HG03095 (cell line): ENCODE data around the gene DAB1.

ENCODE experiments used
- ATAC-seq: cut with Tn5 transposase; IDR thresholded peaks from one replicate; pipeline ENCODE4 v1.9.1; 2021; ENCODE audit warnings: moderate library complexity; ENCODE audit not compliant: unreplicated experiment

The DAB1 gene

DNA sequence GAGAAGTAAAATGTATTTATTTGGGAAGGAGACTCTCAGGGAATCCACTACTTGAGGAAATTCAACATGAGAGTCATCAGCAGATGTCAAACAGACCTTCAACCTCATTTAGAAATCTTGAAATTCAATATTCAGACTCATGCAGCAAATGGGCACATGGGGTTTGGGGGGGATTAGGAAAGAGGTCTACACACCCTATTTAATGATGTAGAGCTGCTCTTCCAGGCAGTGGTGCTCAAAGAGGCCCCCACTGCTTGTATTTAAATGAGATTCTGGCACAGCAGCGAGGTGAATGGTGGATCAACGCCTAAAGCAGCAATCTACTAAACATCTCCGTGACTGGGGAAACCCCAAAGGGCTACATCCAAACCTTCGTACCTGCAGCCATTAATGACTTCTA is 244.9 kb downstream of the DAB1 start:
- no peak for ATAC-seq

GRCh38 chr1:57175506-57175905 is 248.4 kb downstream of the DAB1 start:
- no peak for ATAC-seq

DNA sequence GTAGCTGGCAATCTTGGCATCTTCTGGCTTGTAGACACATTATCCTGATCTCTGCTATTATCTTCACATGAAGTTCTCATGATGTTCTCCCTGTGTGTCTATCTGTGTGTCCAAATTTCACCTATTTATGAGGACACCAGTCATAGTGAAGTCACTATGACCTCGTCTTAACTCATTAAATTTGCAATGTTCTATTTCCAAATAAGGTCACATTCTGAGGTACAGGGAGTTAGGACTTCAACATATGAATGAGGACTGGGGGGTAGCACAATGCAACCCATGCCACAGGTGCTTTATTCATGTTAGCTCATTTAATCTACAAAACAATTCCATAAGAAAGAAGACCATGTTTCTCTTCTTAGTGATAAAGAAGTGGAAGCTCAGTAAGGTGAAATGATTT is 251.8 kb downstream of the DAB1 start:
- ATAC-seq, result no peak

DNA sequence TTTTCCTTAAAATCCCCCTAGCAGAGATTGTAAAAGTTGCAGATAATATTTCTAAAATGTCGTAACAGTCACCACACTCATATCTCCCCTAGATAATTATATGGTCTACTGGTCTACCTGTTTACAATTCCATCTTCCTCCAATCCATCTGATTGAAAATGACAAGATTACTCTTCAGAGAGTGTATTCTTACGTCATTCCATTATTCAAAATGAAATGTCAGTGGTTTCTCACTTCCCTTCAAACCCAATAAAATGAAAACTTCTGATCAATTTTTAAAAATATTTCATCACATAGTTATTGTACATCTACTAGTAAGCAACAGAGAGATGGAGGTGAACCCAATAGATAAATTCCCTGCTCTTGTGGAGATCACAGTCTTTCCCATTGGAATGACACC is 255.9 kb downstream of the DAB1 start:
- ATAC-seq, result no peak

DNA sequence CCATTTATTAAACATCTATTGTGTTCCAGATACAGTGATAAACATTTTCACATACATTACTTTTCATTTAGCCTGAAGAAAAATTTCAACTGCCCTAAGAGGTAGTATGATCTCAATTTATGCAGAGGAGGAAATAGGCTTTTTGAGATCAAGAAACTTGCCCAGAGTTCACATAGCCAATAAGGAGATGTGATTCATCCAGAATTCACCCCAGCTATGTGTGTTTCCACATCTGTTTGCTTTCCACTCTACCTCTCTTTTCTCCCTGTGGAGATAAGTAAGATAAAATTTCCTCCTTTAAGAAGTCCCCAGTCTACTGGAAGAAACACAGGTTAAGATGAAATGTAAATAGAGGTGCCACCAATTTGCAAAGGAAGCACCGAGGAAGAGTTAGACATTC is 258.3 kb downstream of the DAB1 start:
- no peak for ATAC-seq

GRCh38 chr1:57164584-57164983 is 259.3 kb downstream of the DAB1 start:
- ATAC-seq, result no peak

DNA sequence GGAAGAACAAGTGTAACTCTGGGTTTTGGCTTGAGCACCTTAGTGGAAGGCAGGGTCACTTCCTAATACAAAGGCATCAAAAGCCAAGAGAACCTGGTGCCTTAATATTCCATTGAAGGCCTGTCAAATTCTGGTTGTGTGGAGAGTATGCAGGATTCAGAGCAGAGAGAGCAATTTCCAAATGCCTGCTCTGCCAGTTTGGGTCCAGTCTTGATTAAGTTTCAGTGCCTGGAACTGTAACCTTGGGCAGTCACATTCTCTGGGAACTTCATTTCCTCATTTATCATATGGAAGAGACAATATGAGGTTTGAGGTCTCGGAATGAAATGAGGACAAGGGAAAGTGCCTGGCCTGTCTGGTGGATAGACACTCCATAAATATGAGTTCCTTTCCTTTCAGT is 260.1 kb downstream of the DAB1 start:
- no peak for ATAC-seq

DNA sequence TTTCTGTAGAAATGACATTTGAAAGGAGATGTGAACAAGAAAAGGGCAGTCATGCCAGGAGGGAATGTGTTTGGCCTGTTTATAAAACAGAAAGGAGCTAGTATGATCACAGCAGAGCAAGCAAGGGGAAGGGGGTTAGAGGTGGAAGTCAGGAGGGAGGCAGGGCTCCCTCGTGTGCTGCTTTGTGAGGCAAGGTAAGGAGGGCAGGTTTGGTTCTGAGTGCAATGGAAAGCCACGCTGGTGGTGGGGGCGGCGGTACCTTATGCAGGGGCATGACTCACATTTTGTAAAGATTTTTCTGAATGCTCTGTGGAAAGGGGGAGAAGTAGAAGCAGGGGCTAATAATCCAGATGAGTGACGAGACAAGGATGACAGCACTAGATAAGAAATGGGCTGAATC is 260.5 kb downstream of the DAB1 start:
- no peak for ATAC-seq

DNA sequence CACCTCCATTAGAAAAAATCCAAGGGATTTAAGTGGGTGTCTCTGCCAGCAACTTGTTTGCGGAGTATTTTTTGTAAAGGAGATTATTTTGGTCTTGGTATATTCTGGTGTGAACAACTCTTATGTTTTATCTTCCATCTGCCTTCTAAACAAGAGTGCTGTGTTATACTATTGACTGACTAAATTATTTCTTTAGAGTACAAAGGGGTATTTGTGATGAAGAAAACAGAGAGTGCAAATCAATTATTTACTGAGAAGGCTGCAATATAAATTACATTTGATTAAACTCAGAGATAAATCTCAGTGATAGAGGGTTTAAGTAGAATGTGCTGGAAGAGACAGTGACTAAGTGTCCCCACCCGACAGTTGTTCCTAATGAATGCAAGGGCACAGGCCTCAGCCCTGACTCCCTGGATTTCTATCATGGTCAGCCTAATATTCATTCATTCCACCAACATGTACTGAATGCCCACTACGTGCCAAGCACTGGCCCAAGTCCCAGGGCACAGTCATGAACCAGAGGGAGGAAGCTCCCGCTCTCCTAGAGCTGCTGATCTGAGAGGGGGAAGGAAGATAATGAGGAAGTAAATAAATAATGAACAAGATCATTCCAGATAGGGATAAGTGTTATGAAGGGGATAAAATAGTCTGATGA is 261.1 kb downstream of the DAB1 start:
- no peak for ATAC-seq

DNA sequence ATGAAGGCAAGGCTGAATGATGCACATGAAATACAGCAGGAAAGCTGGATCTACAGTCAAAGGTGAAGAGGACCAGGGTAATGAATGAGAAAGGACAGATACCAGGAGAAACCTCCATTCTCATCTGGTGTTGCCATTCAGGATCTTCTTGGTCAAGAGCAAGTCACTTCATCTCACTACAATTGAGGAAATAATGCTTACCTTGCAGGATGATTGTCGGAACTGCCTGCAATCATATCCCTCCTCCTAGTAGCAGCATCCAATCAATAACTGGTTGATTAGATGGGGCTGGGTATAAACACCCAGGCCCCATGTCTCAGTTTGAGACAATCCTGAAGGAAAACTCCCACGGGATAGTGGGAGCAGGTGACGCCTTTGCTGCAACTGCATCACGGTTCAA is 263.3 kb downstream of the DAB1 start:
- ATAC-seq, result no peak

DNA sequence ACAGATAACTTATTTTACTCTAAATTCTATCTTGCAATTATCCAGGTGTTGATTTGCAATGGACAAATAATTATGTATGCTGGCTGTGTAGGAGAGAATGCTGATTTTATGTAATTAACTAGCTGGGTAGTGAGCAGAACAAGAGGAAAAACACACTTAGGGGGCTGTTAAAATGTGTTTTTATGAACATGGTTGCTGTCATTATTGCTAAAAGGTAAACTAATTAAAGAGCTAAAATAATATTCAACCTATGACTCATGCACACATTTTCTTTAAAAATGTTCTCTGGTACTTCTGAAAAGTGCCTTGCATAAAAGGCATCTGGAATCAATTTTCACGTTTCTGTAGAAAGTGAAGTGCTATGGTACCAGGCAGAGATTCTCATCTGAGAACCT is 265.3 kb downstream of the DAB1 start:
- ATAC-seq, result no peak

DNA sequence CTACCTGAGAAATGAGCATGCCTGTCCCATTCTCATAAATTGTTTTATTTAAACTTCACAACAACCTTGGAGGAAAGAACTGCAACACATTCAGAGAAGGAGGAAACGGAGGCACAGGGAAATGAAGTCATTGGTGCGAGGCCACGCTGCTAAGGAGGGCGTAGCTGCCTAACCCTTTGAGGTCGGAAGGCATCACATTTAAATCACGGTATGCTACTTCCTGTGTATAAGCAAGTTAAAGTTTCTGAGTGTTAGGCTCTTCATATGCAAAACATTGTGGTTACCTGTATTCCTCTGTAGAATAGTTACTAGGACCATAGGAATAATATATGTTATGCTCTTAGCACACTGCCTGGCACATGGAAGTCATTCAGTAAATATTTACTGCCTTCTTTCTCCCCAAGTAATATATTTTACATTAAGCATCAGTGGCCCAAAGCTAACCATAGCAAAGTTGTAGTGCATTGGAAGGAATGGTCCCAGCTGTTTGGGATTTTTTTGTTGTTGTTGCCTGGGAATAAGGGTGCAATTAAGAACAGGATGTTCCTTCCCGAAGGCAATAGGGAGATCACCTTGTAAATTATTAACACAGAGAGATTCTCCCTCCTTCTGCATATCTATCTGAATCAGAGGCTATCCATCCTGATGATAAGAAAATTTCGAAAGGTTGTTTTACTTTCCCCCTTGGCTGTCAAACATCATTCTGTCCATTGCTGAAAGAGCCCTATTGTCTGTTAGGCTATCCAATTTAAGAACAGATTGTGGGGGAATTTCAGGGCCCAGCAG is 265.8 kb downstream of the DAB1 start:
- no peak for ATAC-seq

- ATAC-seq, result no peak
These were observed 267.0 kb downstream of the DAB1 start for GRCh38 chr1:57156907-57157306.

DNA sequence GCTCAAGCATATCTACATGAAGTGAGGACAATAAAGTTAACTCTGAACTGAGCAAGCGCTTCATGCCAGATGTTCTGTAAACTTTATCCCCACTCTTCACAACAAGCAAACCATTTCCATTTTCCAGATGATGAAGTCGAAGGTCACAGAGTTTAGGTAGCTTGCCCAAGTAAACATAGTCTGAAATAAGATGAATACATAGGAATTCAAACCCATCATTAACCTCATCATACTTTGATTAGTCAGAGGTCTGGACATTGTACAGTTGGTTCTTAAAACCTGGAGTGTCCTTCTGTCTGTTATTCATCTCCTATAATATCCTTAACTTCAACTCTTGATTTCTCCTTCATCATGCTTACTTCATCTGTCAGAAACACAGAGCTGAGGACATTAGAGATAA is 277.8 kb downstream of the DAB1 start:
- no peak for ATAC-seq

DNA sequence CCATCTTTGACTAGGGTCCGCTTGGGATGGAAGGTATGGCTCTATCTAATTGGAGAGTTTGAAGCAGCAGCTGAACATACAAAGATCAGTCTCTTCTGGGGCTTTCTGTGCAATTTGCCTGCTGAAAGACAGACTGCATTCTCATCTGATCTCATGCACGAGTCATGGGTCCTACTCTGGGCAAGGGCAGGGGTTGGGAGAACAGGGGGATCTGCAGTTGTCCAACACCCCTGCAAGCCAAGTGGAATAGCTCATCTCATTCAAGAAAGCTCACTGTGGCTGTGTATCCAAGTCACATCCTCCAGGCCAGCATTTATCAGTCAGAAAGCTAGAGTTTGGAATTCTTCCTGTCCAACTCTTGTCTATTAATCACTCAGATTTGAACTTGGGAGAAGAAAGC is 280.9 kb downstream of the DAB1 start:
- ATAC-seq, result no peak

GRCh38 chr1:57142169-57142568 is 281.7 kb downstream of the DAB1 start:
- no peak for ATAC-seq

DNA sequence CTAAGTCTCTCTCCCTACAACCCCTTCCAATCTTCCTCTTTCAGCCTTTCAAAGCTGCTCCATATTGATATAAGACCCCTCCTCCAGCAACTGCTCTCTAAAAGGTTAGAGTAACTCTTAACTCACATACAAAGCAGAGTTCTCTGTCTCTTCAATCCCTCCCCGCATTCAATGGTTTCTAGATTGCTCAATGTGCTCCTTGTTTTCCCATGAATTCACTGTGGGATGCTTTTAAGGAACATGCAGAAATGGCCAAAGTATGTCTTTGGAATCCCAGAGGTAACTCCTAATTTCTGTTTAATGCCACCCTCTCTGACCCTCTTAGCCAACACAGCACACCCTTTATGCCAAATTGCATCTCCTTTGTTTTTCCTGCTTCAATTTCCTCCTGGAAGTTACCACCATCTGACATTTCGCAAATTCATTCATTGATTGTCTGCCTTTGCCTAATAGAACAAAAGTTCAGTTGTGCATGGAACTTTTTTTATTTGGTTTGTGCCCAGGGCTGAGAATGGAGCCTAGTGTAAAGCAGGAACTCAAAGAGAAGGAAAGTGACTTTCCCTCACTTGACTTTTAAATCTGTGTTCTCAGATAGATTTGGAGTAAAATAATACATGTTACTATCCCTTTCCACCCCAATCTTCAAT is 285.3 kb downstream of the DAB1 start:
- ATAC-seq, result no peak

DNA sequence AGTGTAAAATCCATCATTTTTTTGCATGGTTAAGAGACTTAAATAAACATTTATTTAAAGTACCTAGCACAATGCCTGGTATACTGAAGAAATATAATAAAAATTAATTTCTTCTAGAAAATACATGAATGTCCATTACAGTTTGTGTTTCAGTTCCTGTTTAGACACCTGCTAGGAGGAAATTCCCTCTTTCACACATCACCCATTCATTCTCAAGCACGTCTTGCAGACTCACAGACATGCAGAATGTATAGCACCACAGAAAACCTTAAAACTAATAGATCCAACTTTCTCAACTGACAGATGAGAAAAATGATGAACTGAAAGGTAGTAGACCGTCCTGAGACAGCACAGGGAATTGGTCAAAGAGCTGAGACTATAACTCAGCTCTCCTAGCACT is 285.9 kb downstream of the DAB1 start:
- peak; percentile 76 for ATAC-seq

DNA sequence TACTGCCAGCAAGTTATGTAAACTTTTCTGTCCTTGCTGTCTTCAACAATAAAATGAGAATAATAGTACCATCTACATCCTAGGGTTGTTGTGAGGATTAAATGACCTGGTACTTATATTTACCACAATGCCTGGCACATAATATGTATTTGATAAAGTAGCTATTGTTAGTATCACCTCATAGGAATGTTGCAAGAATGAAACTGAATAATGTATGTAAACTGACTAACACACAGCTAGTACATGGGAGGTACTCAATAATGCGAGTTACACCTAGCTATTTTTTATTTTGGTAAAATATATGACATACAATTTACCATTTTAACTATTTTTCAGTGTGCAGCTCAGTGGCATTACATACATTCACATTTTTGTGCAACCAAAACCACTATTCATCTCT is 289.1 kb downstream of the DAB1 start:
- ATAC-seq, result no peak

DNA sequence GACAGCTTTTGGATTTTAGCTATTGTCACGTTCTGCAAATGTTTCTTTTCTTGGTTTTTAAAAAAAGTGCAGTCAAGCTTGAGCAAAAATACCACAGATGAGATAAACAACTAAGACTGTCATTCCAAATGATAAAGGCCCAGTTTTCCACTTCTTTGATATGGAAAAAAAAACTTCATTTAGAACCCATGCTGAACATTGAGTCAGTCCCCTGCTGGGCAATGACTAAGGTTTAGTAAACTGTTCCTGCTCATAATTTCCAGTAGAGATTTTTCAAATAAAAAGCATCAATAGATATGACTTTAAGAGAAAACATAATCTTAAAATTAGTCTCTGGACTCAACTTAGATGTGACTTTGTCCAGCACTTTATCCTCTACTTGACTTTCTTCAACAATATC is 290.2 kb downstream of the DAB1 start:
- no peak for ATAC-seq

- ATAC-seq, result no peak
These were observed 290.8 kb downstream of the DAB1 start for GRCh38 chr1:57132993-57133622.
